ENCODE results near the gene CBFB. TPM values are rescaled to one million over a fixed set of nuclear protein-coding genes. Genes with fewer than 3 reads are reported as not detected.

CBFB gene
- total and polyA plus RNA-seq, 3 experiments from 2014 or later, result 100 to 141 (median 132) TPM

DNA sequence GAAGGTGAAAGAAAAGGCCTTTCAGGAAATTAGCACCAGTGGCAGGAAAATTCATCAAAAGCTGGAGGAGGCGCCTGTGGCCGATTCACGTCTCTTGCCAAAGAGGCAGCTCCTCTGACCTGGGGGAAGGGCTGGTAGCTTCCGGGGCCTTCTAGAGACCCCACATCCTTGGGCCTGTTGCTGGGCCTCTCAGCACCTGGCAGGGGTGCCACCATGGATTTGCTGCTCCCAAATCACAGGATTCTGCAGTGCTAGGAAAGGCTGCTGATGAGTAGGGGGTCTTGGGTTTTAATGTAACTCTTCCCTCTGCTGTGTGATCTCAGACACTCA lies 11.6 kb upstream of the CBFB start:
- Histone ChIP-seq H3K27ac (ENCODE audit: low read depth, low read length) (no peak overlapping the region), H3K4me1 (ENCODE audit: insufficient read depth, low read length) (peaks cover 16% of the 10 kb centered on the region), H3K9me3 (ENCODE audit: low read length) (no peaks in the 10 kb centered on the region), H3K27me3 (ENCODE audit: insufficient read depth, low read length, poor library complexity, severe bottlenecking) (no peaks in the 10 kb centered on the region), H3K4me3 (ENCODE audit: low read length) (no peak overlapping the region), H3K36me3 (ENCODE audit: insufficient read depth, low read length) (no peaks in the 10 kb centered on the region)
- Mint-ChIP-seq H3K9me3 (no peaks in the 10 kb centered on the region), H3K4me3 (peak overlapping the region in 1 of 7 donors; percentile 61), H3K27ac (peak overlapping the region in 2 of 8 donors; percentile 64 to 70), H3K27me3 (peaks cover 0 to 3% of the 10 kb centered on the region in 2 donors), H3K4me1 (peaks cover 2 to 10% (median 6%) of the 10 kb centered on the region in 3 donors), H3K36me3 (no peaks in the 10 kb centered on the region)
- ChIA-PET CTCF (interaction anchor here (0.8 to 9.7 kb wide), 19 partner anchors 11 to 229 kb away, joined by 3 to 123 read pairs (median 4); partner anchors contain the start of genes B3GNT9, CBFB, CES4A and FBXL8), POLR2A (interaction anchor here (0.5 to 1.2 kb wide), 5 partner anchors 11 to 168 kb away, joined by 3 to 6 read pairs (median 5); partner anchors contain the start of genes FBXL8 and TRADD)
- DNase-seq, result no peak

- Histone ChIP-seq H3K27me3 (ENCODE audit: insufficient read depth, low read length, poor library complexity, severe bottlenecking) (no peaks in the 10 kb centered on the region), H3K9me3 (ENCODE audit: low read length) (no peaks in the 10 kb centered on the region), H3K4me1 (ENCODE audit: insufficient read depth, low read length) (peaks cover 16% of the 10 kb centered on the region), H3K4me3 (ENCODE audit: low read length) (no peak overlapping the region), H3K36me3 (ENCODE audit: insufficient read depth, low read length) (no peaks in the 10 kb centered on the region), H3K27ac (ENCODE audit: low read depth, low read length) (no peak overlapping the region)
- CTCF ChIA-PET, result interaction anchor here (0.8 to 9.7 kb wide), 22 partner anchors 11 to 228 kb away, joined by 3 to 123 read pairs (median 4); partner anchors contain the start of genes B3GNT9, CBFB, CES4A and FBXL8
- H3K4me3 Mint-ChIP-seq, result peak overlapping the region in 1 of 7 donors; percentile 61
- peak overlapping the region in 3 of 8 donors; percentile 1 to 66 (median 64) for H3K27ac Mint-ChIP-seq
- DNase-seq, result peak; percentile 72 to 87 (median 77)
- H3K9me3 Mint-ChIP-seq, result no peaks in the 10 kb centered on the region
- POLR2A ChIA-PET, result interaction anchor here (0.5 to 1.2 kb wide), 6 partner anchors 10 to 168 kb away, joined by 3 to 6 read pairs (median 5); partner anchors contain the start of genes FBXL8 and TRADD
- H3K4me1 Mint-ChIP-seq, result peaks cover 2 to 9% (median 6%) of the 10 kb centered on the region in 3 donors
- peaks cover 0 to 3% of the 10 kb centered on the region in 2 donors for H3K27me3 Mint-ChIP-seq
- H3K36me3 Mint-ChIP-seq, result no peaks in the 10 kb centered on the region
Measured at GRCh38 chr16:67017810-67018488, 11.0 kb upstream of the CBFB start.

- Histone ChIP-seq H3K27ac (ENCODE audit: low read depth, low read length) (no peak overlapping the region), H3K36me3 (ENCODE audit: insufficient read depth, low read length) (no peaks in the 10 kb centered on the region), H3K4me1 (ENCODE audit: insufficient read depth, low read length) (peaks cover 8% of the 10 kb centered on the region), H3K4me3 (ENCODE audit: low read length) (no peak overlapping the region), H3K27me3 (ENCODE audit: insufficient read depth, low read length, poor library complexity, severe bottlenecking) (no peaks in the 10 kb centered on the region), H3K9me3 (ENCODE audit: low read length) (no peaks in the 10 kb centered on the region)
- Mint-ChIP-seq H3K27me3 (no peaks in the 10 kb centered on the region), H3K4me3 (peak overlapping the region in 1 of 7 donors; percentile 50), H3K4me1 (peaks cover 0 to 6% (median 3%) of the 10 kb centered on the region in 3 donors), H3K9me3 (no peaks in the 10 kb centered on the region), H3K36me3 (no peaks in the 10 kb centered on the region), H3K27ac (no peak overlapping the region)
- ChIA-PET POLR2A (no interaction called here), CTCF (interaction anchor here (0.8 to 9.7 kb wide), 7 partner anchors 9 to 166 kb away, joined by 3 to 123 read pairs (median 10); partner anchors contain the start of genes CBFB, FBXL8 and TRADD)
- no peak for DNase-seq
Measured at GRCh38 chr16:67019171-67019570, 9.8 kb upstream of the CBFB start.

GRCh38 chr16:67021321-67021720 lies 7.6 kb upstream of the CBFB start:
- H3K4me3 ChIP-seq (ENCODE audit: low read length), result no peak overlapping the region
- POLR2A ChIA-PET, result interaction anchor here (0.7 kb wide), 1 partner anchor 134 kb away, joined by 3 read pairs; no protein-coding TSS in a partner anchor
- H3K27me3 ChIP-seq (ENCODE audit: insufficient read depth, low read length, poor library complexity, severe bottlenecking), result no peaks in the 10 kb centered on the region
- no peak for DNase-seq
- CTCF ChIA-PET, result interaction anchor here (9.7 kb wide), 1 partner anchor 136 kb away, joined by 123 read pairs; the partner anchor contains the start of genes FBXL8 and TRADD
- Mint-ChIP-seq H3K4me3 (no peak overlapping the region), H3K27me3 (no peaks in the 10 kb centered on the region), H3K27ac (no peak overlapping the region), H3K36me3 (no peaks in the 10 kb centered on the region), H3K4me1 (peaks cover 0 to 6% (median 0%) of the 10 kb centered on the region in 3 donors), H3K9me3 (no peaks in the 10 kb centered on the region)
- peaks cover 5% of the 10 kb centered on the region for H3K4me1 ChIP-seq (ENCODE audit: insufficient read depth, low read length)
- H3K36me3 ChIP-seq (ENCODE audit: insufficient read depth, low read length), result no peaks in the 10 kb centered on the region
- no peak overlapping the region for H3K27ac ChIP-seq (ENCODE audit: low read depth, low read length)
- H3K9me3 ChIP-seq (ENCODE audit: low read length), result no peaks in the 10 kb centered on the region

DNA sequence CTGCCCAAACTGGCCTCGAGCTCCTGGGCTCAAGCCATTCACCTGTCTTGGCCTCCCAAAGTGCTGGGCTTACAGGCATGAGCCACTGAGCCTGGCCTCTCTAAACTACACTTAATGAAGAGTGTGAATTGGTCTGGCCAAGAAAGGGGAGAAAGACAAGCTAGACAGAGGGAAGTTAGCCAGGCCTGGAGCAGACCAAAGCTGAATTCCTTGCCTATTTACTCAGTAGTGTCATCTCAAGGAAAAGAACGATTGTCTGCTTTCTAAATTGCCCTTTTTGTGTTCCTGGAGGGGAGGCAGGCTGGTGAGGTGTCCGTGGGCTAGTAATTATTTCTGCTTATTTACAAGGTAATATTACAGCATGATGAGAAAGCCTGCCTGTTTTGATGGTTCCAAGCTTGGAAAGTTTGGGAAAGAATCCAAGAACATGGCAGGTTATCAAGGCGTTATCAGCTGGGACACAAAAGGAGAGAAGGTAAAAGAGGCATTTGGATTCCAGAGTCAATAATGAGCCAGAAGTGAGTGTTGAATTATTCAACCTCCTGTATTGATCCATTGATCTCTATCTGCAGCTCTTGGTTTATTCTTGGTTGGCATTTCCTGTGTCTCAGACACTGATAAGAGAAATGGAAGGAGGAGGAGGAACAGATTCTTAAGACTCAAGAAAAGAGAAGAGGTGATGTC lies 6.3 kb upstream of the CBFB start:
- no peak overlapping the region for H3K27ac ChIP-seq (ENCODE audit: low read depth, low read length)
- POLR2A ChIA-PET, result interaction anchor here (0.7 kb wide), 2 partner anchors 9 to 149 kb away, joined by 6 to 7 read pairs; no protein-coding TSS in a partner anchor
- no peaks in the 10 kb centered on the region for H3K27me3 Mint-ChIP-seq
- H3K4me1 Mint-ChIP-seq, result peaks cover 0 to 8% (median 3%) of the 10 kb centered on the region in 3 donors
- no peak for DNase-seq
- CTCF ChIA-PET, result interaction anchor here (0.6 to 0.7 kb wide), 2 partner anchors 21 to 135 kb away, joined by 3 to 4 read pairs; no protein-coding TSS in a partner anchor
- H3K36me3 Mint-ChIP-seq, result no peaks in the 10 kb centered on the region
- H3K4me1 ChIP-seq (ENCODE audit: insufficient read depth, low read length), result peaks cover 5% of the 10 kb centered on the region
- no peak overlapping the region for H3K4me3 ChIP-seq (ENCODE audit: low read length)
- peak overlapping the region in 1 of 8 donors; percentile 68 for H3K27ac Mint-ChIP-seq
- no peaks in the 10 kb centered on the region for H3K27me3 ChIP-seq (ENCODE audit: insufficient read depth, low read length, poor library complexity, severe bottlenecking)
- H3K9me3 Mint-ChIP-seq, result no peaks in the 10 kb centered on the region
- no peaks in the 10 kb centered on the region for H3K36me3 ChIP-seq (ENCODE audit: insufficient read depth, low read length)
- H3K4me3 Mint-ChIP-seq, result no peak overlapping the region
- H3K9me3 ChIP-seq (ENCODE audit: low read length), result no peaks in the 10 kb centered on the region

DNA sequence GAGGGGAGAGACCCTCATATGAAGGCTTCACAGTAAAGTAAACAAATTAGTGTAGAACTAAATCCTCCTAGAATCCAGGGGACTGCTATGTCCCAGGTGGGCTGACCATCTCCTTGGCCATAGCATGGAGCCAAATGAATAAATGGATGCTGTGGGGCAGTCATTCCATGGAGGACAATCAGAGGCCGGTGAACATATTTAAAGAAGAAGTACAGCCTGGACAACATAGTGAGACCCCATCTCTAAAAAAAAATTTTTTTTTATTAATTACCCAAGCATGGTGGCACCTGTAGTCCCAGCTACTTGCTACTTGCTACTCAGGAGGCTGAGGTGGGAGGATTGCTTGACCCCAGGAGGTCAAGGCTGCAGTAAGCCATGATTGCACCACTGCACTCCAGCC lies 5.3 kb upstream of the CBFB start:
- Mint-ChIP-seq H3K4me3 (no peak overlapping the region), H3K4me1 (peaks cover 7 to 9% (median 9%) of the 10 kb centered on the region in 3 donors), H3K9me3 (no peaks in the 10 kb centered on the region), H3K36me3 (no peaks in the 10 kb centered on the region), H3K27me3 (no peaks in the 10 kb centered on the region), H3K27ac (no peak overlapping the region)
- no peaks in the 10 kb centered on the region for H3K9me3 ChIP-seq (ENCODE audit: low read length)
- H3K4me3 ChIP-seq (ENCODE audit: low read length), result no peak overlapping the region
- no peak overlapping the region for H3K27ac ChIP-seq (ENCODE audit: low read depth, low read length)
- POLR2A ChIA-PET, result interaction anchor here (0.7 kb wide), 1 partner anchor 150 kb away, joined by 6 read pairs; no protein-coding TSS in a partner anchor
- no peaks in the 10 kb centered on the region for H3K27me3 ChIP-seq (ENCODE audit: insufficient read depth, low read length, poor library complexity, severe bottlenecking)
- CTCF ChIA-PET, result interaction anchor here (2.8 kb wide), 1 partner anchor 131 kb away, joined by 11 read pairs; no protein-coding TSS in a partner anchor
- no peak for DNase-seq
- H3K4me1 ChIP-seq (ENCODE audit: insufficient read depth, low read length), result peaks cover 11% of the 10 kb centered on the region
- H3K36me3 ChIP-seq (ENCODE audit: insufficient read depth, low read length), result no peaks in the 10 kb centered on the region

DNA sequence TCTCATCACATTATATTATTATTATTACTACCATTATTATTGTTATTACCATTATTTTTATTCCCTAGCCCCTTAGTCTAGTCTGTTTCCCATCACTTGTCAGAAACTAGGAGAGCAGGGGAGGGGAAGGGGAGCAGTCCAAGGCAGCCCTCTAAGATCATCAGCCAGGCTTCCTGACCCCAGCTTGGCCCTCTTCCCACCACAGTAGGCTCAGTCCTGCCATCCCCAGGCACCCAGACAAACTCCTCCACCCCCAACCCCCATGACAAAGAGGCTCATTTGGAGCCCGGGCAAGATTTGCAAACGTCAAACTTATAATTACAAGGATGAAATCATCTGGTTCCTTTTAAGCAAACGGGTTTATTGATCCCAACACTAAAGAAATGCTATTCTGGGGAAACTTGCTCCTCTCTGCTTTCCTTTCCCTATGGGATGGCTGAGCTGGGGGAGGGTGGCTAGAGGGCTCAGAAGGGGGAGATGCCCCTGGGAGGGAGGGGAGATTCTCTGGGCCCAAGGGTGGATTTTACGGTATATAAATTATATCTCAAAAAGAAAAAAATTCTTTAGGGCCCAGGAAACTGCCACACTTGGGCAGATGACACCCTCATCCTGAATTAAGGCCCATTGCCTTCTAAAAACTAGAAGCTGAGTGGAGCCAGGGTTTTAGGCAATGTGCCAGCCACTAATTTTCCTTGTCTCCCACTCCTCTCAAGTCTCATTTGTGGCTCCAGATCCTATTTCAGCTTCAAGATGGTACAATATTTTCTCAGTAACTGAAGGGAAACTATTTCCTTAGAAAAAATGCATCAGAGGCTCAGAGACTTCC lies 4.4 kb upstream of the CBFB start:
- Histone ChIP-seq H3K4me3 (ENCODE audit: low read length) (no peak overlapping the region), H3K36me3 (ENCODE audit: insufficient read depth, low read length) (no peaks in the 10 kb centered on the region), H3K9me3 (ENCODE audit: low read length) (no peaks in the 10 kb centered on the region), H3K27ac (ENCODE audit: low read depth, low read length) (no peak overlapping the region), H3K27me3 (ENCODE audit: insufficient read depth, low read length, poor library complexity, severe bottlenecking) (no peaks in the 10 kb centered on the region), H3K4me1 (ENCODE audit: insufficient read depth, low read length) (peaks cover 11% of the 10 kb centered on the region)
- no peaks in the 10 kb centered on the region for H3K36me3 Mint-ChIP-seq
- POLR2A ChIA-PET, result interaction anchor here (1.5 kb wide), 1 partner anchor 11 kb away, joined by 3 read pairs; no protein-coding TSS in a partner anchor
- no peaks in the 10 kb centered on the region for H3K27me3 Mint-ChIP-seq
- DNase-seq, result no peak
- CTCF ChIA-PET, result interaction anchor here (2.8 kb wide), 1 partner anchor 130 kb away, joined by 11 read pairs; no protein-coding TSS in a partner anchor
- H3K9me3 Mint-ChIP-seq, result no peaks in the 10 kb centered on the region
- H3K27ac Mint-ChIP-seq, result peak overlapping the region in 2 of 8 donors; percentile 27 to 70
- H3K4me1 Mint-ChIP-seq, result peaks cover 7 to 9% (median 9%) of the 10 kb centered on the region in 3 donors
- H3K4me3 Mint-ChIP-seq, result peak overlapping the region in 1 of 7 donors; percentile 42

Measured in CD8-positive, alpha-beta memory T cell (primary cell).